ENCODE data around the gene PRLR.

PRLR gene

GRCh38 chr5:35203403-35203802 is 26.9 kb downstream of the PRLR start:
- H3K27ac ChIP-seq = no peak overlapping the region
- TF ChIP-seq ZFX (IDR thresholded peaks at IDR 0.05) = no peak
- no peak for TF ChIP-seq CTCF (conservative IDR thresholded peaks at IDR 0.05)

DNA sequence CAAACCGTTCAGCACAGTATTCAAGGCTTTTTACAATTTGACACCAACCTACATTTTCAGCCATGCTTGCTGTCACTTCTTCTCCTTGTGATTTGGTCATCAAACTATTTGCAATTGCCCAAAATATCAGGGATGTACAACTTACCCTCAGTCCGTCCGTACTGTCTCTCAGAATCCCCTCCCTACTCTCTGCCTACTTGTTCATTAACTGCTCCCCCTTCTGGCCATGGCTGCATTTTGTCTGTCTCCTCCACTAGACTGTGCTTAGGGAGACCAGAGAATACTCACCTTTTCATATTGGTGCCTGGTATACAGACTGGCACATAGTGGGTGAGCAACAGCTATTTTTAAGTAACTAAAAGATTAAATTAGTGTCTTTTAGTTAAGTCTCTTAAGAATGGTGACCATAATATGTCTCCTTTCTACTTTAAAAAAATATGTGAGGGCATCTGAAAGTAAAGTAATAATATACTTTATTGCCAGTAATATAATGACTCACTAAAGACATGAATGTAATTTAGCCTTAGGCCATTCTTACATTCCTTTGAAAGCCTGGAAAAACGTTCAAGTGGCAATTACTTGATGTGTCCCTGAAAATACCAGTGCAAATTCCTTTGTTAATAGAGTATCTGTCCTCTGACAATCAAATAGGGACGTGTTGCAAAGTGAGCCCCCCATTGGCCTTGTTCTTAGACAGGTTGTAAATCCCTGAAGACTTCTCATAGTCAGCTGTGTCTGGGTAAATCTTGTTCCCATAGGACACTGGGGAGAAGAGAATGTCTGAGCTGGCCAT is 27.8 kb downstream of the PRLR start:
- TF ChIP-seq CTCF (conservative IDR thresholded peaks at IDR 0.05) (peak; percentile 79), ZFX (IDR thresholded peaks at IDR 0.05) (no peak)
- H3K27ac ChIP-seq = no peak overlapping the region

DNA sequence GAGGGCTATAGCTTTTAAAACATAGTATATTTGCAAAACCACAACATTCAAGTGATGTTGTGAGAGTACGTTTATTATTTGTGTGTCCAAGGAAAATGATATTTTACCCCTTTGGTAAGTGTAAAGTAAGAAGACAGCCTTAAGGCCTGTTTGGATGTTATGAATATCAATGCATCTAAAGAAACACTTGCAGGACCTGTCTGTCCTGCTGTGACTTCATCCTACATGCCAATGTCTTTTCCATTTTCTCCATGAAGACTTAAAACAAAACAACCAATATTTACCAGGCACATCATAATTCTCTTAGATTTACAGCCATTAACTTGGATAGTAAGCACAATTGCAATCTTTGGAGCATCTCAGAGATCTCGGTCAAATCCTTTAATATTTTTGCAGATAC is 29.0 kb downstream of the PRLR start:
- TF ChIP-seq ZFX (IDR thresholded peaks at IDR 0.05) (no peak), CTCF (conservative IDR thresholded peaks at IDR 0.05) (no peak)
- H3K27ac ChIP-seq = no peak overlapping the region

- TF ChIP-seq ZFX (IDR thresholded peaks at IDR 0.05) (no peak), CTCF (conservative IDR thresholded peaks at IDR 0.05) (no peak)
- H3K27ac ChIP-seq = no peak overlapping the region
These were observed 30.4 kb downstream of the PRLR start for GRCh38 chr5:35199886-35200285.

DNA sequence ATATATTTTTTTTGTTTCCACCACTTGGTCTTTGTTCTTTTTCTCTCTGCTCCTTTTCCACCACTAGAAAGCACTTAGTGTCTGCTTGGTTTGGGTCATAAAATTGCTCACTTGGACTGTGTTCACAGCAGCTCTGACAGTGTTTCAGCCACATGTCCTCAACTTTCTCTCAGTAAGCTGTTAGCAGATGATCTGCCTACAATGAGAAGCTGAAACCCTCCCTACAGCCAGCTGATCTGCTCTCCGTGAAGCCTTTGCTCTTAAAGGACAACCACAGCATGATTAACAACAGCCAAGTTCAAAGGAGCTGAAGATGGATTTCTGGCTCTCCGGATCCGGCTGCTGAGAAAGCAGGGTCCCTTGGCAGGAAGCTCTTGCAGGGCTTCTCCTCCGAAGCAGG is 31.6 kb downstream of the PRLR start:
- H3K27ac ChIP-seq = no peak overlapping the region

GRCh38 chr5:35198075-35198474 is 32.2 kb downstream of the PRLR start:
- H3K27ac ChIP-seq = no peak overlapping the region

More for the DNA sequence above, 31.6 kb downstream of the PRLR start:
- no peak for TF ChIP-seq CTCF (conservative IDR thresholded peaks at IDR 0.05)
- no peak for TF ChIP-seq ZFX (IDR thresholded peaks at IDR 0.05)

More at GRCh38 chr5:35198075-35198474, 32.2 kb downstream of the PRLR start:
- TF ChIP-seq CTCF (conservative IDR thresholded peaks at IDR 0.05) = no peak
- TF ChIP-seq ZFX (IDR thresholded peaks at IDR 0.05) = no peak

All from C4-2B (cell line).